ENCODE data around the gene ANKRD66.

- TF ChIP-seq CTCF (optimal IDR thresholded peaks at IDR 0.05 in 1 of 3, IDR thresholded peaks at IDR 0.05 in 1 of 3, conservative IDR thresholded peaks at IDR 0.05 in 1 of 3; ENCODE audit: extremely low read depth in 1 of 3, insufficient read depth in 2 of 3, low read length in 3 of 3) (no peak), EZH2 (IDR thresholded peaks at IDR 0.05; ENCODE audit: low read length) (no peak)
Observed at GRCh38 chr6:46757214-46757596, 10.5 kb downstream of the ANKRD66 start.

All from keratinocyte (primary cell).